IMR-90 (cell line): ENCODE measurements around the gene RBFOX2. TPM values are rescaled to one million over a fixed set of nuclear protein-coding genes. Genes with fewer than 3 reads are reported as not detected.

Experiments used
- ATAC-seq: fragments of 200-7000 bp; cut with Tn5 transposase; 2 replicates; pipeline ENCODE4 v1.9.1; 2020; ENCODE audit warnings: low read depth, mild to moderate bottlenecking, moderate library complexity
- BruUV-seq: library from RNA; stranded (reverse); fragments of 400-500 nt; replicated peaks from 2 replicates; lab custom pipeline; 2021; lab: Mats Ljungman, UMichigan
- CTCF ChIA-PET: fragments of 300-600 bp; formaldehyde crosslinking; extraction: SDS; loops from one replicate; lab custom pipeline; 2021; ENCODE audit warnings: antibody characterized with exemption; lab: Yijun Ruan, JAX
- POLR2A ChIA-PET: fragments of 300-600 bp; sonication (Branson Sonifier 250); formaldehyde crosslinking; loops from one replicate; lab custom pipeline; 2022; ENCODE audit warnings: antibody characterized with exemption; ENCODE audit not compliant: unreplicated experiment; lab: Charles Lee
- DNase-seq: peaks from one replicate; pipeline ENCODE4 v3.0.0; 2013
- H2AFZ ChIP-seq: replicated peaks from 2 replicates; pipeline ENCODE3; 2013; ENCODE audit warnings: low read length, mild to moderate bottlenecking; ENCODE audit not compliant: poor library complexity
- H2AK5ac ChIP-seq: 2 replicates; pipeline ENCODE4 v1.6.1; 2013; ENCODE audit warnings: low read depth, low read length, inconsistent platforms
- H2AK9ac ChIP-seq: replicated peaks from 2 replicates; pipeline ENCODE3; 2013; ENCODE audit warnings: mild to moderate bottlenecking, low read depth, low read length, moderate library complexity; ENCODE audit not compliant: poor library complexity
- H2BK120ac ChIP-seq: 2 replicates; pipeline ENCODE4 v1.6.1; 2013; ENCODE audit warnings: low read depth, low read length, inconsistent platforms
- H2BK15ac ChIP-seq: 3 replicates; pipeline ENCODE4 v1.6.1; 2013; ENCODE audit warnings: low read depth, low read length, inconsistent platforms
- H2BK20ac ChIP-seq: 2 replicates; pipeline ENCODE4 v1.6.1; 2013; ENCODE audit warnings: low read depth, mild to moderate bottlenecking, inconsistent platforms, low read length, moderate library complexity
- H2BK5ac ChIP-seq: 2 replicates; pipeline ENCODE4 v1.6.1; 2013; ENCODE audit warnings: mild to moderate bottlenecking, low read depth, low read length, inconsistent platforms; ENCODE audit not compliant: poor library complexity, severe bottlenecking
- H3K14ac ChIP-seq: replicated peaks from 2 replicates; pipeline ENCODE4 v1.6.1; 2013; ENCODE audit warnings: low read depth, low read length, inconsistent platforms
- H3K18ac ChIP-seq: 2 replicates; pipeline ENCODE4 v1.6.1; 2013; ENCODE audit warnings: low read depth, low read length, control low read depth
- H3K23ac ChIP-seq: 2 replicates; pipeline ENCODE4 v1.6.1; 2013; ENCODE audit warnings: low read depth, low read length, inconsistent platforms
- H3K27ac ChIP-seq: 2 replicates; pipeline ENCODE4 v1.5.1; 2013; ENCODE audit warnings: mild to moderate bottlenecking, control low read depth, low read length; ENCODE audit not compliant: insufficient read depth
- H3K27me3 ChIP-seq: 2 replicates; pipeline ENCODE4 v1.6.1; 2013; ENCODE audit warnings: low read length; ENCODE audit not compliant: control insufficient read depth, insufficient read depth
- H3K36me3 ChIP-seq: 2 replicates; pipeline ENCODE4 v1.6.1; 2013; ENCODE audit warnings: low read length, mixed read lengths; ENCODE audit not compliant: control insufficient read depth, insufficient read depth
- H3K4ac ChIP-seq: 2 replicates; pipeline ENCODE4 v1.6.1; 2013; ENCODE audit warnings: low read depth, low read length, inconsistent platforms
- H3K4me1 ChIP-seq: 2 replicates; pipeline ENCODE4 v1.6.1; 2013; ENCODE audit warnings: low read length, mixed read lengths; ENCODE audit not compliant: control insufficient read depth, insufficient read depth
- H3K4me2 ChIP-seq: 2 replicates; pipeline ENCODE4 v1.6.1; 2013; ENCODE audit warnings: low read depth, mild to moderate bottlenecking, control low read depth, low read length, moderate library complexity
- H3K4me3 ChIP-seq: 2 replicates; pipeline ENCODE4 v1.5.1; 2013; ENCODE audit warnings: low read depth, mild to moderate bottlenecking, control low read depth, low read length, moderate library complexity; ENCODE audit not compliant: insufficient read depth
- H3K56ac ChIP-seq: 2 replicates; pipeline ENCODE4 v1.6.1; 2013; ENCODE audit warnings: low read length, inconsistent platforms; ENCODE audit not compliant: insufficient read depth; ENCODE audit errors: extremely low read depth
- H3K79me1 ChIP-seq, 2 experiments: 2 replicates each; pipeline ENCODE4 v1.6.1; 2013; ENCODE audit warnings: low read length in 2 of 2, inconsistent platforms in 1 of 2, low read depth in 1 of 2
- H3K9ac ChIP-seq: 2 replicates; pipeline ENCODE4 v1.6.1; 2013; ENCODE audit warnings: low read depth, low read length, control low read depth
- H3K9me1 ChIP-seq: 2 replicates; pipeline ENCODE4 v1.6.1; 2013; ENCODE audit warnings: low read length, inconsistent platforms; ENCODE audit not compliant: insufficient read depth
- H3K9me3 ChIP-seq: 2 replicates; pipeline ENCODE4 v1.6.1; 2013; ENCODE audit warnings: low read length; ENCODE audit not compliant: control insufficient read depth, insufficient read depth
- H4K20me1 ChIP-seq: 2 replicates; pipeline ENCODE4 v1.6.1; 2013; ENCODE audit warnings: low read length, inconsistent platforms; ENCODE audit not compliant: insufficient read depth
- H4K5ac ChIP-seq: 2 replicates; pipeline ENCODE4 v1.6.1; 2013; ENCODE audit warnings: mild to moderate bottlenecking, low read depth, low read length, control low read depth
- H4K8ac ChIP-seq, 2 experiments: 2 replicates each; pipeline ENCODE4 v1.6.1; 2013; ENCODE audit warnings: low read depth in 2 of 2, low read length in 2 of 2, control low read depth in 1 of 2, inconsistent platforms in 1 of 2
- H4K91ac ChIP-seq: 2 replicates; pipeline ENCODE4 v1.6.1; 2013; ENCODE audit warnings: low read depth, low read length, inconsistent platforms; ENCODE audit not compliant: insufficient read depth
- BHLHE40 ChIP-seq: fragments of 150-350 bp; IDR thresholded peaks from 2 replicates; pipeline ENCODE4 v1.6.1; 2016; ENCODE audit warnings: mild to moderate bottlenecking, low read depth, low read length
- CEBPB ChIP-seq: IDR thresholded peaks from 2 replicates; pipeline ENCODE4 v1.6.1; 2012; ENCODE audit warnings: low read depth, low read length, improper control_type of control experiment
- CHD1 ChIP-seq: IDR thresholded peaks from 2 replicates; pipeline ENCODE4 v1.6.1; 2012; ENCODE audit warnings: low read depth, low read length, improper control_type of control experiment
- CTCF ChIP-seq: conservative IDR thresholded peaks from 2 replicates; pipeline ENCODE4 v1.5.1; 2012; ENCODE audit warnings: mild to moderate bottlenecking, low read depth, low read length, improper control_type of control experiment
- ELK1 ChIP-seq: fragments of 150-350 bp; IDR thresholded peaks from 2 replicates; pipeline ENCODE4 v1.6.1; 2016; ENCODE audit warnings: low read depth, mild to moderate bottlenecking, low read length, moderate library complexity, borderline replicate concordance
- FOS ChIP-seq: fragments of 150-350 bp; IDR thresholded peaks from 2 replicates; pipeline ENCODE4 v1.6.1; 2016; ENCODE audit warnings: low read depth, low read length
- MAFK ChIP-seq: IDR thresholded peaks from 2 replicates; pipeline ENCODE4 v1.6.1; 2012; ENCODE audit warnings: low read depth, low read length, improper control_type of control experiment
- MAZ ChIP-seq: IDR thresholded peaks from 2 replicates; pipeline ENCODE4 v1.6.1; 2012; ENCODE audit warnings: low read depth, mild to moderate bottlenecking, low read length, improper control_type of control experiment, moderate library complexity, borderline replicate concordance
- MXI1 ChIP-seq: IDR thresholded peaks from 2 replicates; pipeline ENCODE4 v1.6.1; 2012; ENCODE audit warnings: low read depth, mild to moderate bottlenecking, low read length, moderate library complexity, borderline replicate concordance
- NFE2L2 ChIP-seq: fragments of 150-350 bp; IDR thresholded peaks from 2 replicates; pipeline ENCODE4 v1.6.1; 2016; ENCODE audit warnings: low read depth, mild to moderate bottlenecking, low read length
- POLR2A ChIP-seq: IDR thresholded peaks from 2 replicates; pipeline ENCODE4 v1.6.1; 2012; ENCODE audit warnings: mild to moderate bottlenecking, low read depth, low read length
- RAD21 ChIP-seq: IDR thresholded peaks from 2 replicates; pipeline ENCODE4 v1.6.1; 2012; ENCODE audit warnings: low read length, improper control_type of control experiment
- RCOR1 ChIP-seq: IDR thresholded peaks from 2 replicates; pipeline ENCODE4 v1.6.1; 2012; ENCODE audit warnings: mild to moderate bottlenecking, low read length, improper control_type of control experiment; ENCODE audit not compliant: insufficient replicate concordance
- RFX5 ChIP-seq: IDR thresholded peaks from 2 replicates; pipeline ENCODE4 v1.8.0; 2012; ENCODE audit warnings: low read depth, mild to moderate bottlenecking, low read length, moderate library complexity
- SMC3 ChIP-seq: fragments of 150-350 bp; IDR thresholded peaks from 2 replicates; pipeline ENCODE4 v1.6.1; 2016; ENCODE audit warnings: low read depth, mild to moderate bottlenecking, antibody characterized with exemption, low read length, moderate library complexity
- USF2 ChIP-seq: fragments of 150-350 bp; IDR thresholded peaks from 2 replicates; pipeline ENCODE4 v1.6.1; 2017; ENCODE audit warnings: mild to moderate bottlenecking, antibody characterized with exemption, low read length, low read depth
- WGBS, 2 experiments: methylation state at CpG; one replicate each; pipeline versions ENCODE4 v1.1.5 to v1.1.7; 2013; ENCODE audit warnings: missing lambda C conversion rate in 2 of 2; ENCODE audit not compliant: insufficient read length in 1 of 2; ENCODE audit errors: extremely low coverage in 2 of 2; 5-methylcytosine and 5-hydroxymethylcytosine counted together
- dilution Hi-C: fragments of 300-500 bp; cut with HindIII; formaldehyde crosslinking; loops from one replicate; pipeline ENCODE4 v1.14.3; 2018; ENCODE audit warnings: low sequenced_read_pairs; ENCODE audit not compliant: unreplicated experiment
- in situ Hi-C: fragments of 300-500 bp; cut with MboI; formaldehyde crosslinking; loops from 3 replicates; pipeline ENCODE4 v1.14.3; 2019; ENCODE audit warnings: low sequenced_read_pairs, inconsistent platforms, mixed read lengths
- intact Hi-C: fragments of 100-400 bp; cut with micrococcal nuclease; formaldehyde crosslinking; loops from 2 replicates; pipeline ENCODE4 v1.10.0; 2022
- polyA plus RNA-seq, 3 experiments: library from polyadenylated mRNA; depleted of rRNA; stranded (reverse); fragments of >200 nt; gene quantifications; 2 replicates each; pipeline ENCODE4 v1.2.3, GENCODE V29; 2012; ENCODE audit warnings: low replicate concordance in 1 of 3
- total RNA-seq: library from RNA; depleted of rRNA; stranded (reverse); fragments of >200 nt; gene quantifications from 2 replicates; pipeline ENCODE4 v1.2.3, GENCODE V29; 2012

RBFOX2 gene
- total and polyA plus RNA-seq, 2 of the 4 experiments (the other 2 are of a cell fraction) = 146 to 178 TPM

- CTCF ChIA-PET = interaction anchor here (0.9 kb wide), 1 partner anchor 10 kb away, joined by 4 read pairs; no protein-coding TSS in a partner anchor
- dilution Hi-C loops (no loop called here), intact Hi-C loops (no loop called here), in situ Hi-C loops (no loop called here)
- no peak overlapping the region for H3K56ac ChIP-seq
- no peaks in the 10 kb centered on the region for H3K27me3 ChIP-seq
- H2AFZ ChIP-seq = no peak overlapping the region
- TF ChIP-seq USF2 (no peak), ELK1 (no peak), MAZ (no peak), CEBPB (no peak), SMC3 (no peak), RFX5 (no peak), POLR2A (no peak), RAD21 (no peak), MAFK (no peak), FOS (no peak), RCOR1 (no peak), CHD1 (no peak), NFE2L2 (no peak), MXI1 (no peak), CTCF (no peak), BHLHE40 (no peak)
- peak overlapping the region; percentile 71 for H3K18ac ChIP-seq
- H3K9me1 ChIP-seq = peaks cover 10% of the 10 kb centered on the region
- 0 out of 2 replicates have a peak overlapping the region, but pooled peaks have one; percentile 17 for H2BK20ac ChIP-seq
- H3K27ac ChIP-seq = peak overlapping the region; percentile 39; the same call in 1 of the 2 replicates
- no peak overlapping the region for H4K8ac ChIP-seq
- peak overlapping the region; percentile 44; the same call in 1 of the 2 replicates for H2AK5ac ChIP-seq
- H3K79me1 ChIP-seq = peaks cover 55 to 93% of the 10 kb centered on the region in 2 experiments
- H3K4me3 ChIP-seq = no peak overlapping the region
- WGBS, 2 experiments = no CpG with 5 or more reads among the region's 2 CpGs
- H4K5ac ChIP-seq = peak overlapping the region; percentile 67
- H4K91ac ChIP-seq = peak overlapping the region; percentile 37; the same call in 1 of the 2 replicates
- POLR2A ChIA-PET = no interaction called here
- peak overlapping the region; percentile 35; the same call in 1 of the 3 replicates for H2BK15ac ChIP-seq
- DNase-seq = peak; percentile 31
- H3K23ac ChIP-seq = peak overlapping the region; percentile 79
- H3K9me3 ChIP-seq = no peaks in the 10 kb centered on the region
- H4K20me1 ChIP-seq = peaks cover 9% of the 10 kb centered on the region; the same call in 1 of the 2 replicates
- no peak for ATAC-seq
- H2BK120ac ChIP-seq = peak overlapping the region; percentile 16; the same call in 1 of the 2 replicates
- no peak overlapping the region for H2BK5ac ChIP-seq
- no peaks in the 10 kb centered on the region for H3K36me3 ChIP-seq
- peaks cover 23% of the 10 kb centered on the region for H3K4me1 ChIP-seq
- H3K4me2 ChIP-seq = peak overlapping the region; percentile 52; the same call in 1 of the 2 replicates
- H3K4ac ChIP-seq = peak overlapping the region; percentile 59
- no peak overlapping the region for H3K9ac ChIP-seq
- H2AK9ac ChIP-seq = no peak overlapping the region
- peak overlapping the region; percentile 61 for H3K14ac ChIP-seq
- no TSS peak for BruUV-seq
These were observed 42.5 kb downstream of the RBFOX2 start for GRCh38 chr22:35986088-35986487.
